ENCODE measurements around the gene APOBEC3H. TPM values are rescaled to one million over a fixed set of nuclear protein-coding genes. Genes with fewer than 3 reads are reported as not detected.
A peak's percentile ranks its signal among the peaks of the same experiment; 100 is the strongest.

APOBEC3H gene
- total and polyA plus RNA-seq, 4 experiments from 2014 or later, result 5.7 to 8.5 (median 6.9) TPM

- no peak overlapping the region for H3K4me3 Mint-ChIP-seq
Observed at GRCh38 chr22:39120983-39121382, 23.9 kb downstream of the APOBEC3H start.

GRCh38 chr22:39122772-39123470, 25.9 kb downstream of the APOBEC3H start:
- no peak overlapping the region for H3K27ac ChIP-seq (ENCODE audit: low read depth, low read length)
- H3K4me1 Mint-ChIP-seq, result peaks cover 10 to 19% (median 16%) of the 10 kb centered on the region in 4 donors
- H3K9me3 Mint-ChIP-seq, result no peaks in the 10 kb centered on the region
- no peak overlapping the region for H3K4me3 ChIP-seq (ENCODE audit: low read length in 2 of 2)
- intact Hi-C loops (cut with micrococcal nuclease), result loop anchor here (1.0 kb wide), 2 partner anchors 116 to 253 kb away; no protein-coding TSS in a partner anchor
- H3K27me3 Mint-ChIP-seq, result no peaks in the 10 kb centered on the region
- no peaks in the 10 kb centered on the region for H3K9me3 ChIP-seq (ENCODE audit: control insufficient read depth in 1 of 2, low read length in 2 of 2)
- peaks cover 10% of the 10 kb centered on the region for H3K4me1 ChIP-seq (ENCODE audit: insufficient read depth, low read length)
- ChIA-PET POLR2A (ENCODE audit: partially characterized antibody) (no interaction called here), CTCF (ENCODE audit: partially characterized antibody) (interaction anchor here (3.1 to 6.5 kb wide), 2 partner anchors 116 to 253 kb away, joined by 15 to 101 read pairs; no protein-coding TSS in a partner anchor)
- H3K36me3 Mint-ChIP-seq, result no peaks in the 10 kb centered on the region
- peak overlapping the region in 1 of 7 donors; percentile 25 for H3K27ac Mint-ChIP-seq
- H3K27me3 ChIP-seq (ENCODE audit: insufficient read depth, low read length), result no peaks in the 10 kb centered on the region
- DNase-seq, result no peak
- no peaks in the 10 kb centered on the region for H3K36me3 ChIP-seq (ENCODE audit: insufficient read depth, low read length)
- H3K4me3 Mint-ChIP-seq, result no peak overlapping the region

More at GRCh38 chr22:39120983-39121382, 23.9 kb downstream of the APOBEC3H start:
- CTCF ChIA-PET (ENCODE audit: partially characterized antibody), result interaction anchor here (6.5 kb wide), 1 partner anchor 114 kb away, joined by 101 read pairs; no protein-coding TSS in a partner anchor
- DNase-seq, result no peak
- Mint-ChIP-seq H3K9me3 (no peaks in the 10 kb centered on the region), H3K27ac (peak overlapping the region in 1 of 7 donors; percentile 35), H3K27me3 (no peaks in the 10 kb centered on the region), H3K4me1 (peaks cover 24 to 36% (median 31%) of the 10 kb centered on the region in 4 donors), H3K36me3 (no peaks in the 10 kb centered on the region)
- H3K4me1 ChIP-seq (ENCODE audit: insufficient read depth, low read length), result peaks cover 30% of the 10 kb centered on the region
- no peaks in the 10 kb centered on the region for H3K9me3 ChIP-seq (ENCODE audit: control insufficient read depth in 1 of 2, low read length in 2 of 2)
- POLR2A ChIA-PET (ENCODE audit: partially characterized antibody), result interaction anchor here (1.7 kb wide), 1 partner anchor 116 kb away, joined by 4 read pairs; no protein-coding TSS in a partner anchor
- no peaks in the 10 kb centered on the region for H3K36me3 ChIP-seq (ENCODE audit: insufficient read depth, low read length)
- H3K27ac ChIP-seq (ENCODE audit: low read depth, low read length), result no peak overlapping the region
- H3K4me3 ChIP-seq (ENCODE audit: low read length in 2 of 2), result no peak overlapping the region
- no peaks in the 10 kb centered on the region for H3K27me3 ChIP-seq (ENCODE audit: insufficient read depth, low read length)
- intact Hi-C loops (cut with micrococcal nuclease), result no loop called here

GRCh38 chr22:39123751-39124581, 26.9 kb downstream of the APOBEC3H start:
- no peaks in the 10 kb centered on the region for H3K36me3 ChIP-seq (ENCODE audit: insufficient read depth, low read length)
- intact Hi-C loops (cut with micrococcal nuclease), result no loop called here
- H3K27ac ChIP-seq (ENCODE audit: low read depth, low read length), result no peak overlapping the region
- H3K27ac Mint-ChIP-seq, result no peak overlapping the region
- no peaks in the 10 kb centered on the region for H3K9me3 ChIP-seq (ENCODE audit: control insufficient read depth in 1 of 2, low read length in 2 of 2)
- peaks cover 4 to 14% (median 11%) of the 10 kb centered on the region in 4 donors for H3K4me1 Mint-ChIP-seq
- no peaks in the 10 kb centered on the region for H3K9me3 Mint-ChIP-seq
- ChIA-PET POLR2A (ENCODE audit: partially characterized antibody) (interaction anchor here (1.9 kb wide), 1 partner anchor 10 kb away, joined by 4 read pairs; no protein-coding TSS in a partner anchor), CTCF (ENCODE audit: partially characterized antibody) (interaction anchor here (0.9 to 6.5 kb wide), 4 partner anchors 117 to 254 kb away, joined by 3 to 101 read pairs (median 12); no protein-coding TSS in a partner anchor)
- H3K27me3 Mint-ChIP-seq, result no peaks in the 10 kb centered on the region
- no peak overlapping the region for H3K4me3 Mint-ChIP-seq
- H3K27me3 ChIP-seq (ENCODE audit: insufficient read depth, low read length), result no peaks in the 10 kb centered on the region
- no peak for DNase-seq
- no peaks in the 10 kb centered on the region for H3K36me3 Mint-ChIP-seq
- H3K4me3 ChIP-seq (ENCODE audit: low read length in 2 of 2), result no peak overlapping the region
- peaks cover 4% of the 10 kb centered on the region for H3K4me1 ChIP-seq (ENCODE audit: insufficient read depth, low read length)

GRCh38 chr22:39125622-39126021, 28.6 kb downstream of the APOBEC3H start:
- Histone ChIP-seq H3K4me1 (ENCODE audit: insufficient read depth, low read length) (peaks cover 4% of the 10 kb centered on the region), H3K4me3 (ENCODE audit: low read length in 2 of 2) (no peak overlapping the region), H3K27ac (ENCODE audit: low read depth, low read length) (no peak overlapping the region), H3K9me3 (ENCODE audit: control insufficient read depth in 1 of 2, low read length in 2 of 2) (no peaks in the 10 kb centered on the region), H3K36me3 (ENCODE audit: insufficient read depth, low read length) (no peaks in the 10 kb centered on the region), H3K27me3 (ENCODE audit: insufficient read depth, low read length) (no peaks in the 10 kb centered on the region)
- intact Hi-C loops (cut with micrococcal nuclease), result no loop called here
- Mint-ChIP-seq H3K36me3 (peaks cover 5 to 10% of the 10 kb centered on the region in 2 donors), H3K27ac (peak overlapping the region in 2 of 7 donors; percentile 29 to 51), H3K4me3 (no peak overlapping the region), H3K9me3 (no peaks in the 10 kb centered on the region), H3K27me3 (no peaks in the 10 kb centered on the region), H3K4me1 (peaks cover 4 to 17% (median 11%) of the 10 kb centered on the region in 4 donors)
- ChIA-PET POLR2A (ENCODE audit: partially characterized antibody) (interaction anchor here (0.6 to 1.9 kb wide), 2 partner anchors 9 to 194 kb away, joined by 3 to 4 read pairs; partner anchors contain the start of gene RPL3), CTCF (ENCODE audit: partially characterized antibody) (interaction anchor here (1.4 to 2.1 kb wide), 3 partner anchors 118 to 256 kb away, joined by 3 to 12 read pairs (median 8); no protein-coding TSS in a partner anchor)
- no peak for DNase-seq

- Mint-ChIP-seq H3K9me3 (no peaks in the 10 kb centered on the region), H3K27ac (peak overlapping the region in 3 of 7 donors; percentile 40 to 70 (median 68)), H3K27me3 (no peaks in the 10 kb centered on the region), H3K36me3 (peaks cover 18 to 22% of the 10 kb centered on the region in 2 donors), H3K4me1 (peaks cover 0 to 5% (median 3%) of the 10 kb centered on the region in 4 donors), H3K4me3 (no peak overlapping the region)
- Histone ChIP-seq H3K4me1 (ENCODE audit: insufficient read depth, low read length) (no peaks in the 10 kb centered on the region), H3K27me3 (ENCODE audit: insufficient read depth, low read length) (no peaks in the 10 kb centered on the region), H3K27ac (ENCODE audit: low read depth, low read length) (no peak overlapping the region), H3K9me3 (ENCODE audit: control insufficient read depth in 1 of 2, low read length in 2 of 2) (no peaks in the 10 kb centered on the region), H3K36me3 (ENCODE audit: insufficient read depth, low read length) (peaks cover 12% of the 10 kb centered on the region), H3K4me3 (ENCODE audit: low read length in 2 of 2) (no peak overlapping the region)
- intact Hi-C loops (cut with micrococcal nuclease), result no loop called here
- ChIA-PET POLR2A (ENCODE audit: partially characterized antibody) (interaction anchor here (0.5 kb wide), 1 partner anchor 189 kb away, joined by 3 read pairs; no protein-coding TSS in a partner anchor), CTCF (ENCODE audit: partially characterized antibody) (interaction anchor here (1.0 kb wide), 2 partner anchors 11 to 123 kb away, joined by 3 read pairs; no protein-coding TSS in a partner anchor)
- DNase-seq, result no peak
Observed at GRCh38 chr22:39128508-39128907, 31.5 kb downstream of the APOBEC3H start.

GRCh38 chr22:39129081-39129480, 32.0 kb downstream of the APOBEC3H start:
- intact Hi-C loops (cut with micrococcal nuclease), result no loop called here
- Mint-ChIP-seq H3K9me3 (no peaks in the 10 kb centered on the region), H3K4me3 (no peak overlapping the region), H3K27ac (peak overlapping the region in 1 of 7 donors; percentile 40), H3K36me3 (peaks cover 18 to 27% of the 10 kb centered on the region in 2 donors), H3K27me3 (no peaks in the 10 kb centered on the region), H3K4me1 (peaks cover 0 to 5% (median 3%) of the 10 kb centered on the region in 4 donors)
- H3K9me3 ChIP-seq (ENCODE audit: control insufficient read depth in 1 of 2, low read length in 2 of 2), result no peaks in the 10 kb centered on the region
- POLR2A ChIA-PET (ENCODE audit: partially characterized antibody), result interaction anchor here (0.5 kb wide), 1 partner anchor 188 kb away, joined by 3 read pairs; no protein-coding TSS in a partner anchor
- H3K27me3 ChIP-seq (ENCODE audit: insufficient read depth, low read length), result no peaks in the 10 kb centered on the region
- no peak overlapping the region for H3K27ac ChIP-seq (ENCODE audit: low read depth, low read length)
- H3K4me3 ChIP-seq (ENCODE audit: low read length in 2 of 2), result no peak overlapping the region
- no peak for DNase-seq
- CTCF ChIA-PET (ENCODE audit: partially characterized antibody), result interaction anchor here (1.0 kb wide), 2 partner anchors 11 to 124 kb away, joined by 3 read pairs; no protein-coding TSS in a partner anchor
- no peaks in the 10 kb centered on the region for H3K4me1 ChIP-seq (ENCODE audit: insufficient read depth, low read length)
- H3K36me3 ChIP-seq (ENCODE audit: insufficient read depth, low read length), result peaks cover 12% of the 10 kb centered on the region
